Midbrain (tissue), 1 donor: ENCODE results near the gene GOSR1.
"Not testable (repeated sequence)": the region's sequence is repeated elsewhere in the genome, so short reads cannot be mapped to it uniquely, and the experiment has no call there.

Experiments used
- DNase-seq: peaks from one replicate; lab custom pipeline; 2025; lab: John Stamatoyannopoulos, UW

GOSR1 gene

GRCh38 chr17:30563131-30563904 is 86.1 kb downstream of the GOSR1 start:
- DNase-seq = not testable (repeated sequence)

- DNase-seq = not testable (repeated sequence)
Measured at GRCh38 chr17:30563905-30564390, 86.7 kb downstream of the GOSR1 start.

GRCh38 chr17:30564422-30565072 is 87.3 kb downstream of the GOSR1 start:
- peak; percentile 50 for DNase-seq

GRCh38 chr17:30565073-30565935 is 88.1 kb downstream of the GOSR1 start:
- DNase-seq = no peak

- not testable (repeated sequence) for DNase-seq
Measured at GRCh38 chr17:30566104-30566503, 88.9 kb downstream of the GOSR1 start.

GRCh38 chr17:30566516-30567225 is 89.5 kb downstream of the GOSR1 start:
- not testable (repeated sequence) for DNase-seq

- DNase-seq = no peak
Measured at GRCh38 chr17:30567231-30568116, 90.3 kb downstream of the GOSR1 start.

- DNase-seq = no peak
Measured at GRCh38 chr17:30568117-30568430, 90.9 kb downstream of the GOSR1 start.

- not testable (repeated sequence) for DNase-seq
Measured at GRCh38 chr17:30569531-30570175, 92.4 kb downstream of the GOSR1 start.

GRCh38 chr17:30570191-30570590 is 93.0 kb downstream of the GOSR1 start:
- no peak for DNase-seq

GRCh38 chr17:30570596-30571265 is 93.5 kb downstream of the GOSR1 start:
- DNase-seq = no peak

- DNase-seq = not testable (repeated sequence)
Measured at GRCh38 chr17:30571404-30571803, 94.2 kb downstream of the GOSR1 start.

- DNase-seq = no peak
Measured at GRCh38 chr17:30571921-30572320, 94.7 kb downstream of the GOSR1 start.

- not testable (repeated sequence) for DNase-seq
Measured at GRCh38 chr17:30572651-30573554, 95.7 kb downstream of the GOSR1 start.

- no peak for DNase-seq
Measured at GRCh38 chr17:30573603-30574175, 96.5 kb downstream of the GOSR1 start.

- not testable (repeated sequence) for DNase-seq
Measured at GRCh38 chr17:30574309-30574708, 97.1 kb downstream of the GOSR1 start.

- DNase-seq = not testable (repeated sequence)
Measured at GRCh38 chr17:30574806-30575205, 97.6 kb downstream of the GOSR1 start.

- DNase-seq = not testable (repeated sequence)
Measured at GRCh38 chr17:30575648-30576325, 98.6 kb downstream of the GOSR1 start.
